HG02610 (cell line): ENCODE measurements around the gene ARL10.
A peak's percentile ranks its signal among the peaks of the same experiment; 100 is the strongest.

ENCODE experiments used
- ATAC-seq: cut with Tn5 transposase; IDR thresholded peaks from one replicate; pipeline ENCODE4 v1.9.1; 2021; ENCODE audit warnings: mild to moderate bottlenecking, moderate library complexity; ENCODE audit not compliant: unreplicated experiment

Gene ARL10, protein sequence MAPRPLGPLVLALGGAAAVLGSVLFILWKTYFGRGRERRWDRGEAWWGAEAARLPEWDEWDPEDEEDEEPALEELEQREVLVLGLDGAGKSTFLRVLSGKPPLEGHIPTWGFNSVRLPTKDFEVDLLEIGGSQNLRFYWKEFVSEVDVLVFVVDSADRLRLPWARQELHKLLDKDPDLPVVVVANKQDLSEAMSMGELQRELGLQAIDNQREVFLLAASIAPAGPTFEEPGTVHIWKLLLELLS

DNA sequence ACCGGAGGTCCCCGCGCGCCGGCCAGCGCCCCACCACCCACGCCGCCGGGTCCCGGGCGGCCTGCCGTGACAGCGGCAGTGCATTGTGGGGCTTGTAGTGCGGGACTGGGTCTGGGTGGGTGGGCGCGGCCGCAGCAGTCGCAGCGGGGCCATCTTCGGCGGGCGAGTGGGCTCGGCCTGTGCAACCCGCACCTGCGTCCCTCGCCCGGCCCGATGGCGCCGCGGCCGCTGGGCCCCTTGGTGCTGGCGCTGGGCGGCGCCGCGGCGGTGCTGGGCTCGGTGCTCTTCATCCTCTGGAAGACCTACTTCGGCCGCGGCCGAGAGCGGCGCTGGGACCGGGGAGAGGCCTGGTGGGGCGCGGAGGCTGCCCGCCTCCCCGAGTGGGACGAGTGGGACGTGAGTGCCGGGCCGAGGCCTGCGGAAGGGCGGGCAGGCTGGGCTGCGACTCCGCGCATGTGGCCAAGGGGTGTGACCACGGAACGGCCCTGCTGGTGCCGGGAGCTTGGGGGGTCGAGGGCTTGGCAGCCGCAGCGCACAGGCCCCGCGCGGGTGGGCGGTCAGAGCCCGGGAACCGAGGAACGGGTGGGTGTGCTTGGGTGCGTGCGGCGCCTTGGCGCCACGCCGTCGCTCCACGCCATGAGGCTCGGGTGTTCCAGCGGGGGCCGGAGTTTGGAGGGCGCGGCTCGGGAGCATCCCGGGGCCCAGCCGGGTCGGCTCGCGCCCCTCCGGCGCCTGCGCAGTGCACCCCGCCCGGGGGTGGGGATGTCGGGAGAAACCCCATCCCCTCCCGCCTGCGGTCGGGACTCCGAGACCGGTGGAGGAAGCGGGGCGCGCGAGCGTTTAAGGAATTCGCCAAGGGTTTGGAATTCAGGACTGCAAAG lies at the start of gene ARL10:
Gene ARL10, plus strand, starts transcription at position 137 of the 881 bp plus-strand sequence. Its CDS starts 77 bp downstream, at position 214.
- peak; percentile 40 for ATAC-seq

GRCh38 chr5:176317534-176318374 lies 47.5 kb upstream of the ARL10 start:
- ATAC-seq: no peak

- no peak for ATAC-seq
Observed at GRCh38 chr5:176319827-176320554, 45.3 kb upstream of the ARL10 start.

DNA sequence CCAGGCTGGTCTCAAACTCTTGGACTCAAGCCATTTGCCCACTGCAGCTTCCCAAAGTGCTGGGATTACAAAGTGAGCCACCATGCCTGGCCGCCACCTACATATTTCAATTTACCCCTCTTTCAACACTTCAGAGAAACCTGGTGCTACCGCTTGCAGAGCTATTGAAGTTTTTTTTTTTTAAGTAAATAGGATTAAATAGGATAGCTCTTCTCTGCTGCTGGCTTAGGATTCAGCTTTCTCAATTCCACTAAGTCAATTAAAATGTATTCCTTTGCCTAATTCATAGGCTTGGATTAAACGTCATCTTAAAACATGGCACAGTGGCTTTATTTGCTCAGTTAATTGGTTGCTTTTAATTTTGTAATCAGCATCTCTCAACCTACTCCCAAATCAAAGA lies 44.7 kb upstream of the ARL10 start:
- ATAC-seq: no peak

DNA sequence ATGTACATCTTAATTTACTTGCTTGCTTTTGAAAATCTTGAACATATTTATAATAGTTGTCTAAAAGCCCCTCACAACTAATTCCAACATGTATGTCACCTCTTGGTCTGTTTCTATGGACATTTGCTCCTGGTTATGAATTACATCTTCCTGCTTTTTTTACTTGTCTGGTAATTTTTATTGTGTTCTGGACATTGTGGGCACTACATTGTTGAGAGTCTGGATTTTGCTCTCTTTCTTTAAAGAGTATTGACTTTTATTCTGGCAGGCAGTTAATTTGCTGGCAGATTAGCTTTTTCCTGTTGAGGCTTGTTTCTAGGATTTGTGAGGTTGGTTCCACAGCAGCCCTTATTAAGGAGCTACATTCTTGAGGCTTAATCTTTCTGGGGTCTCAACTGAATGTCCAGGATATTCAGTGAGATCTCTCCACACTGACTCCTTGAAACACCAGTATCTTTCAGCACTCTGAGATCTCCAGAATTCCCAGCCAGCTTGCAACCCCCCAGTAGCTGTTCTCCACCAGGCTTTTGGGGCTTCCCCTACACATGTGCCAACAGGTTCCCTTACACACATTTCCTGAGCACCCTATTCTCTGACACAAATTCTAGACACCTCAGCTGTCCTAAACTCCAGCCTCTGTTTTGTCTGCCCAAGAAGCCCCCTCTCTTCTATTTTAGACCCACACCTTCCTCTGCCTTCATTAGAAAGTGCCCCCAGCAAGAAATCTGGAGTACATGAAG lies 31.1 kb upstream of the ARL10 start:
- ATAC-seq: no peak

GRCh38 chr5:176337913-176338312 lies 27.4 kb upstream of the ARL10 start:
- no peak for ATAC-seq

DNA sequence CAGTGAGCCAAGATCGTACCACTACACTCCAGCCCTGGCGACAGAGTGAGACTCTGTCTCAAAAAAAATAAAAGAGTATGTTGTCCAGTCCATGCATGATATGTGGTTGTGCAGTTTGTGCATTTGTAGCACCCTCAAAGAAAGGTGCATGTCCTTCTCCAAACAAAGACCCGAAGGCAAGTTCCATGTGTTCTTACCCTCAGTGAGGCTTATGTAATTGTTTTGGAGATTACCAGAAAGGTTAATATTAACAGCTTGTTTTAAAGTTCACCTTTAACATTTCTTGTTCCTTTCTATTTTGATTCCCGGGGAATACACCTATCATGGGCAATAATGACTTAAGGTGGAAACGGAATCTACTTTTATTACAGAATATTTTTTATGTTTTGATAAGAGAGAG lies 26.0 kb upstream of the ARL10 start:
- no peak for ATAC-seq

GRCh38 chr5:176341325-176342157 lies 23.7 kb upstream of the ARL10 start:
- no peak for ATAC-seq

DNA sequence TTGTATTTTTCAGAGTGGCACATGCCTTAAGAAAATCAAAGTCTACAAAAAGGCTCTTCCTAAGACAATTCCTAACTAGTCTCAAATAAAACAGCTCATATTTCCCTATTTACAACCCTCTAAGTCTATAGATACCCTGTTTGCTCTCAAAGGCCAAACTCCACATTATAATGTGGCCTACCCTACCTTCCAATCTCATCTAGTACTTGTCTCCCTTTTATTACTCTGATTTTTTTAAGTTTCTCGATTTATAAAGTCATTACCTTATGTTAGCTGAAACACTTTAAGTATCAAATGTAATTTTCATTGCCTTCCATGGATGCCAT lies 23.2 kb upstream of the ARL10 start:
- ATAC-seq: no peak

DNA sequence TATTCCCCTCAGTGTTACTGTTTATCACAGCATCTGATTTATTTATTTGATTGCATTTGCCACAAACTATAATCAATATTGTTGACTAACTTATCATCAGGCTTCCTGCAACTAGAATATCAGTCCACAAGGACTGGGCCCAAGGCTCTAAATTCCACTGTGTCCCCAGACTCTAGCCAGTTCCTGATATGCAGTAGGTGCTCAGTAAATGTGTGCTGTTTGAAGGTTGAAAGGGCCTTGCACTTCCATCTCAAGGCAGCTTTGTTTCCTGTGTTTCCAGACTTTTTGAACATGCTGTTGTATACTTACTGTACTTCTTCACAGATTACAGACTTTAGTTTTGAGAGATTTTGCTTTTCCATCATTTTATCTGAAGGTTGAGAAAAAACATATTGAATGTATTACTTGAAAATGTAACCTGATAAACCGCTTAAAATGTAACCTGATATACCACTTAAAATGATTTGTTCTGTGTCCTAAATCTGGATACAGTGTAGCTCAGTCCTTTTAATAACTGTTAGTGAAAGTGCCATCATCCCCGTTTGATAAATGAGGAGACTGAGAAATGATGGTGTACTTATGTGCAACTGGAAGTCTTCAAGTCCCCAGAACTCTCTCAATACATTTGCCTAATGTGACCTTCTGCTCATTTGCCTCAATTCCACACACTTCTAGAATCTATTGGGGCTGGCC lies 22.4 kb upstream of the ARL10 start:
- no peak for ATAC-seq

- no peak for ATAC-seq
Observed at GRCh38 chr5:176350416-176350815, 14.9 kb upstream of the ARL10 start.

GRCh38 chr5:176352116-176352878 lies 13.0 kb upstream of the ARL10 start:
- peak; percentile 90 for ATAC-seq

DNA sequence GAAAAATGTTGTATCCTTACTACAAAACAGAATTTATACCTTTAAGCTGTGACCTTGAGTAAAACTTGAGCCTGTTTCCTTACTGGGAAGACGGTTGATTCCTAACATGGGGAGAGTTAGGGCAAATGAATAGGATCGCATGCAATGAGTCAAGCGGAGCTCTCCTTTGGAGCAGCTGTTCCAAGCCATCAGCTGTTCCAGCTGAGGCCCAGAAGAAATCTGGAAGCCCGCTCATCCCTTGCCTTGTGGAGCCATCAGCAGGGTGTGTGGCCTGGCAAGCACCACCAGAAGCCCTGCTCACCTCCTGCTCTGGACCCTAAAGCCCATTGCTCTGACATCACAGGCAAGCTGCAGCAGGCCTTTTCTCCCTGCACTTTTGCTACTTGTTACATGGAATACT lies 11.8 kb upstream of the ARL10 start:
- ATAC-seq: no peak

DNA sequence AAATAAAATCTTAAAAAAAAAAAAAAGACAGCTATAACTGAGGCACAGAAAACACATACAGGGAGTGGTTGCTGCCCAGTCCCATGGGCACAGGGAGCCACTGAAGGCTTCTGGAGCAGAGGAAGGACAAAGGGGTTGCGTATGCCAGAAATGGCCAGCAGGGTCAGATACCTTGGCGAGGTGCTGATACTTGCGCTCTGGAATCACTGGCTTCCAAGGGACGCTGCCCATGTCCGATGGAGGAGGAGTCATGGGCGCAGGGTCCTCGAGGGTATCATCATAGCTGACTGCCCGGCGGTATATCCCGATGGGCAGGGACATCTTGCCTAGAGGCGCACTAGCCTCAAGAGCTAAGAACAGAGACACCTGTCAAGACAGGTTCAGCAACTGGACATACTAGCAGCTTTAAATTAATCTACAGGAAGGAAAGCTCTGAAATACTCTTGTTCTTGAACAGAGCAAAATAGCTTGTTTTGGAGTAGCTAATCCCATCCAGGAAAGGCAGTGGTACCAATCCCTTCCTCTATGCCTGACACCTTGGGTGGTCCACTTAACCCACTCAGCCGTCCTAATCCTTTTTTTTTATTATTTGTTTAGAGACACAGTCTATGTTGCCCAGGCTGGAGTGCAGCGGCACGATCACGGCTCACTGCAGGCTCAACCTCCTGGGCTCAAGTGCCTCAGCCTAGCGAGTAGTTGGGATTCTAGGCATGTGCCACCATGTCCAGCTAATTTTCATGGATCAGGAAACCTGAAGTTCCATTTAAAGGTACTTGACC lies 9.7 kb upstream of the ARL10 start:
- no peak for ATAC-seq

DNA sequence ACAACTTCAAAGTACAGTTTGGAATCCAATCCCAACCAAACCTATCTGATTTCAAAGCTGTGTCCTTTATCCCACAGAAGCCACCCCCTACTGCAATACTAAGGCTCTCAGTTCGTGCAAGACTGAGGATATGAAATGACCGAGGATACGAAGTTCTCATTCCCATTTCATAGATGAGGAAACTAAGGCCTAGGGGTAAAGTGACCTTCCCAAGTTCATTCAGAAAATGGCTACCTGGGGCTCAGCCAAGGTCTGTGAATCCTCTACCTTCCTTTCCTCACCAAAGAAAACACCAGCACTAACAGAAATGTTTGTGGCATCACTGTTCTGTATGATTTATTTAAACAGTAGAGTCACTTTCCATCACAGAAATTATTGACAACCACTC lies 9.1 kb upstream of the ARL10 start:
- ATAC-seq: no peak

GRCh38 chr5:176359658-176360057 lies 5.6 kb upstream of the ARL10 start:
- no peak for ATAC-seq

GRCh38 chr5:176360894-176361436 lies 4.3 kb upstream of the ARL10 start:
- no peak for ATAC-seq
